ENCODE measurements around the gene COG8. TPM values are rescaled to one million over a fixed set of nuclear protein-coding genes. Genes with fewer than 3 reads are reported as not detected.

COG8 gene
- total and polyA plus RNA-seq, 2 of the 8 experiments (the other 6 are each of a cell fraction or from before 2014, with no cell fraction given) = 49.1 to 55.6 TPM

- Histone ChIP-seq H2BK120ac (replicated peaks; ENCODE audit: low read depth, low read length) (no peak overlapping the region), H4K5ac (ENCODE audit: insufficient read length, low read depth, low read length) (no peak overlapping the region), H3K27ac (ENCODE audit: low read depth, low read length) (no peak overlapping the region), H3K79me2 (ENCODE audit: control insufficient read depth in 1 of 2, insufficient read depth in 2 of 2, low read length in 2 of 2) (no peaks in the 10 kb centered on the region), H3K23ac (ENCODE audit: insufficient read length) (no peak overlapping the region), H4K20me1 (replicated peaks in 1 of 2; ENCODE audit: control insufficient read depth in 1 of 2, insufficient read depth in 2 of 2, low read length in 2 of 2) (peaks cover 0 to 4% of the 10 kb centered on the region in 2 experiments), H2AFZ (ENCODE audit: low read length) (no peak overlapping the region), H3K4ac (replicated peaks; ENCODE audit: insufficient read length, low read depth, low read length) (no peak overlapping the region), H4K8ac (ENCODE audit: extremely low read depth, insufficient read depth, low read length) (no peak overlapping the region), H2BK5ac (ENCODE audit: low read depth, low read length) (no peak overlapping the region), H3K27me3 (replicated peaks in 1 of 4; ENCODE audit: control insufficient read depth in 3 of 4, extremely low read depth in 1 of 4, insufficient read depth in 3 of 4, low read length in 3 of 4) (no peaks in the 10 kb centered on the region), H3K9ac (replicated peaks in 1 of 4; ENCODE audit: extremely low read depth in 1 of 4, low read depth in 3 of 4, low read length in 3 of 4) (no peak overlapping the region), H3K36me3 (ENCODE audit: control insufficient read depth in 2 of 4, insufficient read depth in 4 of 4, low read length in 3 of 4) (peaks cover 13 to 54% (median 37%) of the 10 kb centered on the region in 4 experiments), H2BK20ac (ENCODE audit: low read length) (no peak overlapping the region), H3K56ac (replicated peaks; ENCODE audit: insufficient read length, low read depth, low read length) (no peak overlapping the region), H3K4me2 (ENCODE audit: insufficient read depth in 1 of 2, low read depth in 2 of 2, low read length in 2 of 2) (no peak overlapping the region), H3K9me3 (ENCODE audit: insufficient read depth in 2 of 2, low read depth in 1 of 2, low read length in 1 of 2) (no peaks in the 10 kb centered on the region), H3K23me2 (ENCODE audit: low read depth, low read length) (no peaks in the 10 kb centered on the region), H3K79me1 (ENCODE audit: low read depth, low read length) (no peaks in the 10 kb centered on the region), H4K91ac (replicated peaks; ENCODE audit: insufficient read length, low read length) (no peak overlapping the region), H3K4me1 (replicated peaks in 1 of 4; ENCODE audit: control insufficient read depth in 3 of 4, insufficient read depth in 4 of 4, low read length in 3 of 4) (no peaks in the 10 kb centered on the region), H3K18ac (ENCODE audit: extremely low read depth, low read length) (no peak overlapping the region), H2AK5ac (ENCODE audit: low read depth, low read length) (no peak overlapping the region), H2BK15ac (ENCODE audit: low read length) (no peak overlapping the region), H2BK12ac (ENCODE audit: low read depth, low read length) (no peak overlapping the region), H3K4me3 (ENCODE audit: extremely low read depth in 1 of 4, insufficient read depth in 2 of 4, low read depth in 3 of 4, low read length in 4 of 4) (no peak overlapping the region), H3K14ac (ENCODE audit: insufficient read length) (no peak overlapping the region)
- TF ChIP-seq GTF2F1 (IDR thresholded peaks at IDR 0.05; ENCODE audit: borderline replicate concordance, low read depth, low read length) (no peak), BCL11A (IDR thresholded peaks at IDR 0.05; ENCODE audit: low read depth in 2 of 2, low read length in 2 of 2) (no peak), BACH1 (IDR thresholded peaks at IDR 0.05; ENCODE audit: low read length) (no peak), TCF12 (IDR thresholded peaks at IDR 0.05; ENCODE audit: low read depth, low read length) (no peak), SP2 (IDR thresholded peaks at IDR 0.05; ENCODE audit: low read length) (no peak), E2F6 (IDR thresholded peaks at IDR 0.05) (no peak)
- no peak for FAIRE-seq
- POLR2A ChIA-PET (ENCODE audit: partially characterized antibody) = interaction anchor here (1.4 kb wide), 1 partner anchor 14 kb away, joined by 3 read pairs; no protein-coding TSS in a partner anchor
- 81% methylated on average over 2 of the region's 2 CpGs; no CpG with 5 or more reads in 1 of the 2 experiments for WGBS, 2 experiments (ENCODE audit: extremely low coverage in 1 of 2, insufficient coverage in 1 of 2, insufficient read length in 1 of 2, insufficient replicate concordance in 2 of 2, low coverage in 1 of 2, low lambda C conversion rate in 2 of 2, missing lambda C conversion rate in 1 of 2)
- DNase-seq (ENCODE audit: low read depth in 1 of 2, low spot score in 2 of 2) = no peak
- CTCF ChIA-PET (ENCODE audit: partially characterized antibody) = no interaction called here
These were observed 26.5 kb upstream of the COG8 start for GRCh38 chr16:69365901-69366300.
